ENCODE measurements around the gene SYNDIG1. TPM values are rescaled to one million over a fixed set of nuclear protein-coding genes. Genes with fewer than 3 reads are reported as not detected.

The SYNDIG1 gene
- total and polyA plus RNA-seq, 2 of the 4 experiments (the other 2 are of a cell fraction): not detected

GRCh38 chr20:24493661-24494459 lies 24.4 kb downstream of the SYNDIG1 start:
- H3K18ac ChIP-seq (ENCODE audit: low read depth, low read length): no peak overlapping the region
- no peak overlapping the region for H4K5ac ChIP-seq (ENCODE audit: low read depth, low read length)
- ATAC-seq (ENCODE audit: low read depth) (no peak), DNase-seq (no peak)
- H2AK5ac ChIP-seq (ENCODE audit: low read depth, low read length): no peak overlapping the region
- no peak overlapping the region for H3K9ac ChIP-seq (ENCODE audit: low read depth, low read length)
- no peak overlapping the region for H4K91ac ChIP-seq (ENCODE audit: insufficient read depth, low read depth, low read length)
- H2BK20ac ChIP-seq (ENCODE audit: low read depth, low read length): no peak overlapping the region
- H3K27ac ChIP-seq (ENCODE audit: insufficient read depth, low read length): no peak overlapping the region
- POLR2A ChIA-PET (ENCODE audit: unreplicated experiment): no interaction called here
- no peak overlapping the region for H3K4me3 ChIP-seq (ENCODE audit: insufficient read depth, low read depth, low read length)
- no peak overlapping the region for H3K4me2 ChIP-seq (ENCODE audit: low read depth, low read length)
- no peak overlapping the region for H3K4ac ChIP-seq (ENCODE audit: low read depth, low read length)
- no peak overlapping the region for H2BK120ac ChIP-seq (ENCODE audit: low read depth, low read length)
- no peaks in the 10 kb centered on the region for H3K36me3 ChIP-seq (ENCODE audit: control insufficient read depth, insufficient read depth, low read length)
- H4K8ac ChIP-seq (ENCODE audit: low read depth in 2 of 2, low read length in 2 of 2): no peak overlapping the region
- no peak overlapping the region for H2AFZ ChIP-seq (replicated peaks; ENCODE audit: low read length, poor library complexity)
- dilution Hi-C loops (cut with HindIII; ENCODE audit: low sequenced_read_pairs, unreplicated experiment): no loop called here
- intact Hi-C loops (cut with micrococcal nuclease): no loop called here
- in situ Hi-C loops (cut with MboI; ENCODE audit: low sequenced_read_pairs): no loop called here
- peaks cover 7% of the 10 kb centered on the region; the same call in 1 of the 2 replicates for H3K9me1 ChIP-seq (ENCODE audit: insufficient read depth, low read length)
- H3K4me1 ChIP-seq (ENCODE audit: control insufficient read depth, insufficient read depth, low read length): no peaks in the 10 kb centered on the region
- no peak overlapping the region for H2AK9ac ChIP-seq (replicated peaks; ENCODE audit: low read depth, low read length, poor library complexity)
- H4K20me1 ChIP-seq (ENCODE audit: insufficient read depth, low read length): no peaks in the 10 kb centered on the region
- no peak overlapping the region for H3K23ac ChIP-seq (ENCODE audit: low read depth, low read length)
- 69% methylated on average over 12 of the region's 23 CpGs; no CpG with 5 or more reads in 1 of the 2 experiments for WGBS, 2 experiments (ENCODE audit: extremely low coverage in 2 of 2, insufficient read length in 1 of 2)
- CTCF ChIA-PET: no interaction called here
- TF ChIP-seq CEBPB (IDR thresholded peaks at IDR 0.05; ENCODE audit: low read depth, low read length): no peak
- TF ChIP-seq MAZ (IDR thresholded peaks at IDR 0.05; ENCODE audit: borderline replicate concordance, low read depth, low read length): no peak
- TF ChIP-seq BHLHE40 (IDR thresholded peaks at IDR 0.05; ENCODE audit: low read depth, low read length): no peak
- TF ChIP-seq NFE2L2 (IDR thresholded peaks at IDR 0.05; ENCODE audit: low read depth, low read length): no peak
- no peak for TF ChIP-seq MXI1 (IDR thresholded peaks at IDR 0.05; ENCODE audit: borderline replicate concordance, low read depth, low read length)
- no peak for TF ChIP-seq FOS (IDR thresholded peaks at IDR 0.05; ENCODE audit: low read depth, low read length)
- TF ChIP-seq SMC3 (IDR thresholded peaks at IDR 0.05; ENCODE audit: low read depth, low read length): no peak
- TF ChIP-seq, protein P1, sequence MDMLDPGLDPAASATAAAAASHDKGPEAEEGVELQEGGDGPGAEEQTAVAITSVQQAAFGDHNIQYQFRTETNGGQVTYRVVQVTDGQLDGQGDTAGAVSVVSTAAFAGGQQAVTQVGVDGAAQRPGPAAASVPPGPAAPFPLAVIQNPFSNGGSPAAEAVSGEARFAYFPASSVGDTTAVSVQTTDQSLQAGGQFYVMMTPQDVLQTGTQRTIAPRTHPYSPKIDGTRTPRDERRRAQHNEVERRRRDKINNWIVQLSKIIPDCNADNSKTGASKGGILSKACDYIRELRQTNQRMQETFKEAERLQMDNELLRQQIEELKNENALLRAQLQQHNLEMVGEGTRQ (IDR thresholded peaks at IDR 0.05; ENCODE audit: low read depth, low read length): no peak
- no peak for TF ChIP-seq CHD1 (IDR thresholded peaks at IDR 0.05; ENCODE audit: low read depth, low read length)
- TF ChIP-seq CTCF (conservative IDR thresholded peaks at IDR 0.05; ENCODE audit: low read depth, low read length): no peak
- no peak for TF ChIP-seq RAD21 (IDR thresholded peaks at IDR 0.05; ENCODE audit: low read length)
- TF ChIP-seq RFX5 (IDR thresholded peaks at IDR 0.05; ENCODE audit: low read depth, low read length): no peak
- no peak for TF ChIP-seq RCOR1 (IDR thresholded peaks at IDR 0.05; ENCODE audit: insufficient replicate concordance, low read length)
- no peak for TF ChIP-seq MAFK (IDR thresholded peaks at IDR 0.05; ENCODE audit: low read depth, low read length)
- H3K9me3 ChIP-seq (ENCODE audit: control insufficient read depth, insufficient read depth, low read length): no peaks in the 10 kb centered on the region
- no peaks in the 10 kb centered on the region for H3K79me1 ChIP-seq (ENCODE audit: low read depth in 1 of 2, low read length in 2 of 2)
- H2BK5ac ChIP-seq (ENCODE audit: low read depth, low read length, poor library complexity, severe bottlenecking): no peak overlapping the region
- no peak overlapping the region for H3K14ac ChIP-seq (replicated peaks; ENCODE audit: low read depth, low read length)
- H3K56ac ChIP-seq (ENCODE audit: extremely low read depth, insufficient read depth, low read length): no peak overlapping the region
- no TSS peak for BruUV-seq (replicated peaks)
- H3K27me3 ChIP-seq (ENCODE audit: control insufficient read depth, insufficient read depth, low read length): no peaks in the 10 kb centered on the region
- H2BK15ac ChIP-seq (ENCODE audit: low read depth, low read length): no peak overlapping the region

Measured in IMR-90 (cell line).